H9 (cell line): ENCODE results near the gene THEM4. TPM values are rescaled to one million over a fixed set of nuclear protein-coding genes. Genes with fewer than 3 reads are reported as not detected.

Source experiments
- DNase-seq: peaks from one replicate; pipeline ENCODE4 v3.0.0-alpha.2; 2017
- H2AFZ ChIP-seq: one replicate; pipeline ENCODE4 v1.6.1; 2013; ENCODE audit warnings: mild to moderate bottlenecking, low read length, control low read depth, moderate library complexity
- H2AK5ac ChIP-seq: 2 replicates; pipeline ENCODE4 v1.6.1; 2013; ENCODE audit warnings: low read length, control low read depth, mixed read lengths; ENCODE audit not compliant: insufficient read length
- H2BK120ac ChIP-seq: one replicate; pipeline ENCODE4 v1.6.1; 2013; ENCODE audit warnings: low read depth, mild to moderate bottlenecking, low read length, control low read depth, inconsistent platforms; ENCODE audit not compliant: poor library complexity, severe bottlenecking
- H2BK12ac ChIP-seq: 2 replicates; pipeline ENCODE4 v1.6.1; 2013; ENCODE audit warnings: low read length, control low read depth, mixed read lengths, low read depth; ENCODE audit not compliant: insufficient read length
- H2BK15ac ChIP-seq: 2 replicates; pipeline ENCODE4 v1.6.1; 2013; ENCODE audit warnings: low read depth, low read length, control low read depth
- H2BK20ac ChIP-seq: one replicate; pipeline ENCODE4 v1.6.1; 2013; ENCODE audit warnings: low read depth, mild to moderate bottlenecking, low read length, control low read depth, inconsistent platforms; ENCODE audit not compliant: poor library complexity, severe bottlenecking
- H2BK5ac ChIP-seq: 2 replicates; pipeline ENCODE4 v1.6.1; 2013; ENCODE audit warnings: low read length, control low read depth, mixed read lengths; ENCODE audit not compliant: insufficient read length
- H3K14ac ChIP-seq: 2 replicates; pipeline ENCODE4 v1.6.1; 2013; ENCODE audit warnings: low read length, control low read depth; ENCODE audit not compliant: insufficient read depth
- H3K18ac ChIP-seq: 2 replicates; pipeline ENCODE4 v1.6.1; 2013; ENCODE audit warnings: low read depth, mild to moderate bottlenecking, mixed read lengths, low read length, control low read depth; ENCODE audit not compliant: insufficient read length
- H3K23ac ChIP-seq: 2 replicates; pipeline ENCODE4 v1.6.1; 2013; ENCODE audit warnings: low read length, control low read depth, mixed read lengths, low read depth; ENCODE audit not compliant: insufficient read length
- H3K23me2 ChIP-seq: 2 replicates; pipeline ENCODE4 v1.6.1; 2013; ENCODE audit warnings: low read depth, mild to moderate bottlenecking, mixed read lengths, low read length, control low read depth; ENCODE audit not compliant: insufficient read length, poor library complexity, severe bottlenecking
- H3K27ac ChIP-seq: 2 replicates; pipeline ENCODE4 v1.5.1; 2013; ENCODE audit warnings: low read length, control low read depth, mixed read lengths, low read depth; ENCODE audit not compliant: insufficient read length
- H3K27me3 ChIP-seq: 2 replicates; pipeline ENCODE4 v1.6.1; 2013; ENCODE audit warnings: low read length, control low read depth, inconsistent platforms; ENCODE audit not compliant: insufficient read depth
- H3K4ac ChIP-seq: 2 replicates; pipeline ENCODE4 v1.6.1; 2013; ENCODE audit warnings: low read depth, mild to moderate bottlenecking, control low read depth, inconsistent platforms, low read length, moderate library complexity
- H3K4me1 ChIP-seq: 2 replicates; pipeline ENCODE4 v1.6.1; 2013; ENCODE audit warnings: low read length, control low read depth, inconsistent platforms; ENCODE audit not compliant: insufficient read depth
- H3K4me2 ChIP-seq: 2 replicates; pipeline ENCODE4 v1.6.1; 2013; ENCODE audit warnings: low read length, control low read depth, mixed read lengths; ENCODE audit not compliant: insufficient read length, insufficient read depth
- H3K56ac ChIP-seq: 2 replicates; pipeline ENCODE4 v1.6.1; 2013; ENCODE audit warnings: low read depth, mild to moderate bottlenecking, mixed read lengths, low read length, control low read depth; ENCODE audit not compliant: insufficient read length
- H3K79me1 ChIP-seq: 2 replicates; pipeline ENCODE4 v1.6.1; 2013; ENCODE audit warnings: low read depth, mild to moderate bottlenecking, moderate library complexity, low read length, control low read depth, inconsistent platforms; ENCODE audit not compliant: insufficient read depth, poor library complexity, severe bottlenecking
- H3K79me2 ChIP-seq: 2 replicates; pipeline ENCODE4 v1.6.1; 2013; ENCODE audit warnings: low read length, control low read depth, inconsistent platforms; ENCODE audit not compliant: insufficient read depth
- H3K9ac ChIP-seq: 2 replicates; pipeline ENCODE4 v1.6.1; 2013; ENCODE audit warnings: low read length, control low read depth, mixed read lengths; ENCODE audit not compliant: insufficient read length; ENCODE audit errors: extremely low read depth
- H3K9me3 ChIP-seq: one replicate; pipeline ENCODE4 v1.6.1; 2013; ENCODE audit warnings: low read depth, low read length, inconsistent platforms; ENCODE audit not compliant: control insufficient read depth
- H3T11ph ChIP-seq: one replicate; pipeline ENCODE4 v1.6.1; 2013; ENCODE audit warnings: mild to moderate bottlenecking, low read length, control low read depth, inconsistent platforms
- H4K20me1 ChIP-seq: one replicate; pipeline ENCODE4 v1.6.1; 2013; ENCODE audit not compliant: control insufficient read depth, insufficient read length, insufficient read depth
- H4K5ac ChIP-seq: 2 replicates; pipeline ENCODE4 v1.6.1; 2013; ENCODE audit warnings: low read depth, mild to moderate bottlenecking, mixed read lengths, low read length, control low read depth; ENCODE audit not compliant: insufficient read length
- H4K8ac ChIP-seq: replicated peaks from 2 replicates; pipeline ENCODE4 v1.6.1; 2013; ENCODE audit warnings: low read length, control low read depth, mixed read lengths, low read depth; ENCODE audit not compliant: insufficient read length
- H4K91ac ChIP-seq: 2 replicates; pipeline ENCODE4 v1.6.1; 2013; ENCODE audit warnings: low read depth, mild to moderate bottlenecking, moderate library complexity, mixed read lengths, low read length, control low read depth; ENCODE audit not compliant: insufficient read length
- H3K27ac Mint-ChIP-seq, 3 experiments: 2 replicates in 2 of 3; 3 replicates in 1 of 3; pipeline ENCODE4 v1.8.0; 2020 to 2021; ENCODE audit warnings: mixed read lengths in 3 of 3, mild to moderate bottlenecking in 1 of 3, moderate library complexity in 1 of 3
- H3K27me3 Mint-ChIP-seq: 2 replicates; pipeline ENCODE4 v1.8.0; 2021; ENCODE audit warnings: low read depth, mild to moderate bottlenecking, moderate library complexity, mixed read lengths
- H3K36me3 Mint-ChIP-seq, 3 experiments: 2 replicates in 2 of 3; 3 replicates in 1 of 3; pipeline ENCODE4 v1.8.0; 2020 to 2021; ENCODE audit warnings: low read depth in 3 of 3, mixed read lengths in 3 of 3; ENCODE audit not compliant: insufficient read depth in 1 of 3
- H3K4me1 Mint-ChIP-seq, 2 experiments: 2 replicates each; pipeline ENCODE4 v1.8.0; 2020; ENCODE audit warnings: mixed read lengths in 2 of 2
- H3K4me3 Mint-ChIP-seq, 2 experiments: 2 replicates in 1 of 2; 3 replicates in 1 of 2; pipeline ENCODE4 v1.8.0; 2020 to 2021; ENCODE audit warnings: mild to moderate bottlenecking in 2 of 2, mixed read lengths in 2 of 2, moderate library complexity in 1 of 2
- H3K9me3 Mint-ChIP-seq, 2 experiments: 2 replicates in 1 of 2; 3 replicates in 1 of 2; pipeline ENCODE4 v1.8.0; 2020; ENCODE audit warnings: mild to moderate bottlenecking in 2 of 2, mixed read lengths in 2 of 2, moderate library complexity in 1 of 2
- CTCF ChIP-seq: fragments of 200-600 bp; sonication (generic); conservative IDR thresholded peaks from 3 replicates; pipeline ENCODE4 v1.8.0; 2021; ENCODE audit warnings: antibody characterized with exemption, mild to moderate bottlenecking
- WGBS: extraction: QIAGEN DNeasy Blood & Tissue Kit; methylation state at CpG from one replicate; pipeline ENCODE4 v1.1.7; 2013; ENCODE audit warnings: missing lambda C conversion rate, low lambda C conversion rate, mixed read lengths; ENCODE audit not compliant: insufficient read length; ENCODE audit errors: extremely low coverage; 5-methylcytosine and 5-hydroxymethylcytosine counted together
- total RNA-seq: library from RNA; stranded (reverse); gene quantifications from 2 replicates; pipeline ENCODE4 v1.2.1, GENCODE V29; 2021

The THEM4 gene
- total RNA-seq, 1 experiment from 2014 or later, result 10.5 TPM

DNA sequence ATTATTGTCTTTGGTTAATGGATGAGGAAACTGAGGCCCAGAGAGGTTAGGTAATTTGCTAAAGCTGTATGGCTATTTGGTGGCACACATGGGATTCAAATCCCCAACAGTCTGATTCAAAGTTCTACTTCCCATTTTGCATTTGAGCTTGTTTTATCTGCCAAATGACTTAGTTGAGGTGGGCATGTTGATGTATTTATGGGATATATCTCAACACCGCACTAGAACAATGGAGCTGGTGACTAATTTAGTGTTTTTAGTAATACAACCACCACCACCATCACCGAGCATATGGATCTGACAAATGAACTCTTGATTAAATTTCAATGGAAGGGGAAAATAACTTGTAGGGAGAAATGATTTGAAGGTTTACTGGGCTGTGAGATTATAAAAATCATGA lies 26.8 kb downstream of the THEM4 start:
- Histone ChIP-seq H2BK5ac (no peak overlapping the region), H3K4me2 (no peak overlapping the region), H3K27me3 (no peaks in the 10 kb centered on the region), H3K27ac (no peak overlapping the region), H2BK12ac (no peak overlapping the region), H3K79me2 (no peaks in the 10 kb centered on the region), H3K9me3 (no peaks in the 10 kb centered on the region), H2BK120ac (no peak overlapping the region), H2BK15ac (no peak overlapping the region), H4K5ac (no peak overlapping the region), H3K18ac (no peak overlapping the region), H3K23ac (no peak overlapping the region), H4K20me1 (no peaks in the 10 kb centered on the region), H2BK20ac (no peak overlapping the region), H3K79me1 (no peaks in the 10 kb centered on the region), H3K9ac (no peak overlapping the region), H2AK5ac (no peak overlapping the region), H3T11ph (no peak overlapping the region), H3K4ac (no peak overlapping the region), H2AFZ (no peak overlapping the region), H3K14ac (no peak overlapping the region), H3K4me1 (no peaks in the 10 kb centered on the region), H3K23me2 (no peaks in the 10 kb centered on the region), H4K91ac (no peak overlapping the region), H4K8ac (no peak overlapping the region), H3K56ac (no peak overlapping the region)
- DNase-seq, result no peak
- no CpG with 5 or more reads among the region's 2 CpGs for WGBS
- Mint-ChIP-seq H3K4me1 (no peaks in the 10 kb centered on the region), H3K27ac (no peak overlapping the region), H3K36me3 (peaks cover 8 to 15% (median 9%) of the 10 kb centered on the region in 3 experiments; a peak in 6 of 7 replicates), H3K4me3 (no peak overlapping the region), H3K27me3 (no peaks in the 10 kb centered on the region), H3K9me3 (peaks cover 4 to 6% of the 10 kb centered on the region in 2 experiments; a peak in 3 of 5 replicates)
- TF ChIP-seq CTCF, result no peak
